ENCODE data around the gene FAT1. TPM values are rescaled to one million over a fixed set of nuclear protein-coding genes. Genes with fewer than 3 reads are reported as not detected.

The FAT1 gene
- total RNA-seq, 1 donor from 2014 or later = 67.7 TPM

DNA sequence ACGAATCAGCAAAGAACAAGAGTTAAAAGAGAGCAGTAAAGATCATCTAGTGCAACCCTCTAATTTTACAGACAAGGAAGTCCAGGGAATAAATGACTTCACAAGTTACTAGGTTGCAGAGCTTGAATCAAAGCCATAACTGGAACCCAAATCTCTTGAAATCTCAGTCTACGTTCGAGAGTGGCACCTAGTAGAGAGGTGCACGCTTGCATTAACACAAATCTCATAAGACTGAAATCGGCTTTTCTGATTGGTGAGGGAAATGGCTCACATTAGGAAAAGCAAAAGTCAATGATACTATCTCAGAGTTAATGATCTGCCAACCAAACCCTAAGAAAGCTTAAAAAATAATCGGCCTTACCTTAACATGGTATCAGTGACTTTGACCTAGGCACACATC lies 43.0 kb downstream of the FAT1 start:
- H3K27ac Mint-ChIP-seq (ENCODE audit: unreplicated experiment) = no peak overlapping the region
- H3K4me1 Mint-ChIP-seq (ENCODE audit: unreplicated experiment) = peaks cover 5% of the 10 kb centered on the region
- H3K27me3 Mint-ChIP-seq (ENCODE audit: unreplicated experiment) = no peaks in the 10 kb centered on the region
- H3K4me3 Mint-ChIP-seq (ENCODE audit: unreplicated experiment) = no peak overlapping the region
- no peaks in the 10 kb centered on the region for H3K9me3 Mint-ChIP-seq (ENCODE audit: unreplicated experiment)
- no peak for DNase-seq (ENCODE audit: low spot score)
- no peaks in the 10 kb centered on the region for H3K36me3 Mint-ChIP-seq (ENCODE audit: low read depth, unreplicated experiment)
- TF ChIP-seq, protein P1, sequence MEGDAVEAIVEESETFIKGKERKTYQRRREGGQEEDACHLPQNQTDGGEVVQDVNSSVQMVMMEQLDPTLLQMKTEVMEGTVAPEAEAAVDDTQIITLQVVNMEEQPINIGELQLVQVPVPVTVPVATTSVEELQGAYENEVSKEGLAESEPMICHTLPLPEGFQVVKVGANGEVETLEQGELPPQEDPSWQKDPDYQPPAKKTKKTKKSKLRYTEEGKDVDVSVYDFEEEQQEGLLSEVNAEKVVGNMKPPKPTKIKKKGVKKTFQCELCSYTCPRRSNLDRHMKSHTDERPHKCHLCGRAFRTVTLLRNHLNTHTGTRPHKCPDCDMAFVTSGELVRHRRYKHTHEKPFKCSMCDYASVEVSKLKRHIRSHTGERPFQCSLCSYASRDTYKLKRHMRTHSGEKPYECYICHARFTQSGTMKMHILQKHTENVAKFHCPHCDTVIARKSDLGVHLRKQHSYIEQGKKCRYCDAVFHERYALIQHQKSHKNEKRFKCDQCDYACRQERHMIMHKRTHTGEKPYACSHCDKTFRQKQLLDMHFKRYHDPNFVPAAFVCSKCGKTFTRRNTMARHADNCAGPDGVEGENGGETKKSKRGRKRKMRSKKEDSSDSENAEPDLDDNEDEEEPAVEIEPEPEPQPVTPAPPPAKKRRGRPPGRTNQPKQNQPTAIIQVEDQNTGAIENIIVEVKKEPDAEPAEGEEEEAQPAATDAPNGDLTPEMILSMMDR (IDR thresholded peaks at IDR 0.05; ENCODE audit: unreplicated experiment) = no peak

DNA sequence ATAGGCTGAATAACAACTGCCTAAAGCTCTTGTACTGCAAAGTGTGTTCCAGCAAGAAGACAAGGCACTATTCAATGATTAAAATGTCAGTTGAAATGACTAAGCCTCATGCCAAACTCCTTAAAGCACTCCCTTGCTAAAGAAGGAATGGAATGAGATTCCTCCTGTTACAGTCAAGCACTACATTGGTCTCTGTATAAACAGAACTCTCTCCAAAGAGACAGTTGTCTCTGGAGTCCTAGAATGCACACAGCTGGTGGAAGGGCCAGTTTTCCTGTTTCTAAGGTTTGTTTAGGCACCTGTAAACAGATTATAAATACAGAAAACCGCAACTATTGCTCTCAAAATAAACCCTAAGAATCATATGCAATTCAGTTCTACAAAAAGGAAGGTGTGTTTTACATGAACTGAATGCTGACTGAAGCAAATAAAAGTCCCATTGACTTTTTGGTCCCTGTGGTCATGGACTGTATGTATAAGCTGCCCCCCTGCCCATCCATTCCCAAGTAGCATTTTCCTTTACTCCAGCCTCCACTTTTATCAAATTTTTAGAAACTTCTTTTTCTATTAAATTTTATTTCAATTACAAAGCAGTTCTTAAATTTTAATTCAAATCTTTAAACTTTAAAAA lies 47.0 kb downstream of the FAT1 start:
- no peak for DNase-seq (ENCODE audit: low spot score)
- no peak overlapping the region for H3K4me3 Mint-ChIP-seq (ENCODE audit: unreplicated experiment)
- TF ChIP-seq, protein P1 (IDR thresholded peaks at IDR 0.05; ENCODE audit: unreplicated experiment) = no peak
- no peaks in the 10 kb centered on the region for H3K9me3 Mint-ChIP-seq (ENCODE audit: unreplicated experiment)
- no peaks in the 10 kb centered on the region for H3K36me3 Mint-ChIP-seq (ENCODE audit: low read depth, unreplicated experiment)
- H3K27me3 Mint-ChIP-seq (ENCODE audit: unreplicated experiment) = no peaks in the 10 kb centered on the region
- peaks cover 1% of the 10 kb centered on the region for H3K4me1 Mint-ChIP-seq (ENCODE audit: unreplicated experiment)
- no peak overlapping the region for H3K27ac Mint-ChIP-seq (ENCODE audit: unreplicated experiment)

DNA sequence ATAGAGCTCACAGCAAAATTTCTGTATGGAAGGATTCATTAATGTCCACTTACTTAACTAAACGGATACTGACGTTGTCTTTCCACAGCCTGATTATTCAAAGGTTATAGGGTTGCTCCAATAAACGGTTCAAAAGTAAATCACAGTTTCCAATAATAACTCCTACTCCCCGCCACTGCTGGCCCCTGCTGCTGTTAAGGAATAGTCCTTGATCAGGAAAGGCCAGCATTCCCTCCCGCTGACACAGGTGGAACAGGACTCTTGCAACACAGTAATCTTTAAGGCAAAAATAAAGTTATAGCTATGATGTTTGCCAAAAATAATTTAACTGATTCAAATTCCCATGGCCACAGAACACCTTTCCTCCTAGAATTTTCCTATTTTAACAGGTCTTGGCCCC lies 53.9 kb downstream of the FAT1 start:
- Mint-ChIP-seq H3K4me1 (ENCODE audit: unreplicated experiment) (peaks cover 2% of the 10 kb centered on the region), H3K27ac (ENCODE audit: unreplicated experiment) (no peak overlapping the region), H3K27me3 (ENCODE audit: unreplicated experiment) (no peaks in the 10 kb centered on the region)

DNA sequence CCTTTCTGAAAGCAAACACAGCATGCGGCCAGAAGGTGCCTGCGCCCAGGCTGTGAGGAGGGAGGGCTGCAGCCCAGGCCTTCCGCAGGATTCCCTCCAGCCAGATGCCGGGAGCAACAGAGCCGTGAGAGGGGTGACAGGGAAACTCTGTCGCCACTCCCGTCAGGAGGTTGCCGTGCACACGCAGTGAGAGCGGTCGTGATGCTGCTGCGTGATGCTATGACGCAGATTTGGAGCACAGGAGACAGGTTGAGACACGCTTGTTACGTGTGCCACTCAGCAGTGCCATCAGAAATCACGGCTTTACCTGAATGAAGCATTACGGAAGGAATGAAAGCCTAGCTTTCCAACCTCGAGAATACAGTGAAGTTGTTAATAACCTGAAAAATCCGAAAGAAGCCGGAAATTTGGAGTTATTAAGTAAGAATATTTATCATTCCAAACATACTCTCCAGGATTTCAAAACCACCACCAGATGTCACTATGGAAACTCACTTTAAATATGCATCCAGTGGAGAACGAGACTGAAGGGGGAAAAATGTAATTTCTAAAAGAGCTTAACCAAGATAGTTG lies 54.4 kb downstream of the FAT1 start:
- Mint-ChIP-seq H3K9me3 (ENCODE audit: unreplicated experiment) (no peaks in the 10 kb centered on the region), H3K27ac (ENCODE audit: unreplicated experiment) (no peak overlapping the region), H3K4me3 (ENCODE audit: unreplicated experiment) (no peak overlapping the region), H3K4me1 (ENCODE audit: unreplicated experiment) (peaks cover 2% of the 10 kb centered on the region), H3K36me3 (ENCODE audit: low read depth, unreplicated experiment) (peaks cover 4% of the 10 kb centered on the region), H3K27me3 (ENCODE audit: unreplicated experiment) (no peaks in the 10 kb centered on the region)
- no peak for DNase-seq (ENCODE audit: low spot score)
- TF ChIP-seq, protein P1 (IDR thresholded peaks at IDR 0.05; ENCODE audit: unreplicated experiment) = peak; percentile 36

More for the DNA sequence above, 53.9 kb downstream of the FAT1 start:
- TF ChIP-seq, protein P1 (IDR thresholded peaks at IDR 0.05; ENCODE audit: unreplicated experiment) = no peak
- H3K9me3 Mint-ChIP-seq (ENCODE audit: unreplicated experiment) = no peaks in the 10 kb centered on the region
- H3K36me3 Mint-ChIP-seq (ENCODE audit: low read depth, unreplicated experiment) = peaks cover 4% of the 10 kb centered on the region
- H3K4me3 Mint-ChIP-seq (ENCODE audit: unreplicated experiment) = no peak overlapping the region
- DNase-seq (ENCODE audit: low spot score) = no peak

DNA sequence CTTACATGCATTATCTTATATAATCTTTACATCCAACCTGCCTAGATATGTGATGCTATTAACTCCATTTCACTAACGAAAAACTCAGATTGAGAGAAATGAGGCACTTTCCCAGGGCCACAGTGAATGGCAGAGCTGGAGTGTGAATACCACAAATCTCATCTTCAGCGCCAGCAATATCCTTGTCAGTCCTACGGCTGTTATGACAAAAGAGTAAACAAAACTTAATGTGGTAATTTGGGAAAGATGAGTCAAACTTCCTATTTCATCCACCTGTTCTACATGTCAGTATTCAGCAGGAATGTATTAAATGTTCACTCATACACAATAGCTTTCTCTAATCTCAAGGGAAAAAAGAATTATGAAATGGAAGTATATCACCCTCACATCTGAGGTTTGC lies 56.9 kb downstream of the FAT1 start:
- TF ChIP-seq, protein P1 (IDR thresholded peaks at IDR 0.05; ENCODE audit: unreplicated experiment) = no peak
- no peak overlapping the region for H3K4me3 Mint-ChIP-seq (ENCODE audit: unreplicated experiment)
- H3K4me1 Mint-ChIP-seq (ENCODE audit: unreplicated experiment) = peaks cover 2% of the 10 kb centered on the region
- no peak overlapping the region for H3K27ac Mint-ChIP-seq (ENCODE audit: unreplicated experiment)
- H3K9me3 Mint-ChIP-seq (ENCODE audit: unreplicated experiment) = no peaks in the 10 kb centered on the region
- H3K36me3 Mint-ChIP-seq (ENCODE audit: low read depth, unreplicated experiment) = peaks cover 4% of the 10 kb centered on the region
- no peak for DNase-seq (ENCODE audit: low spot score)
- H3K27me3 Mint-ChIP-seq (ENCODE audit: unreplicated experiment) = no peaks in the 10 kb centered on the region
